NCI-H510A (cell line): ENCODE measurements around the gene UNC13C.

Source experiments
- DNase-seq: peaks from one replicate; lab custom pipeline; 2025; lab: John Stamatoyannopoulos, UW

UNC13C gene

GRCh38 chr15:54026258-54026657 is 48.0 kb downstream of the UNC13C start:
- no peak for DNase-seq

- DNase-seq, result no peak
Measured at GRCh38 chr15:54026891-54027290, 48.6 kb downstream of the UNC13C start.

- no peak for DNase-seq
Measured at GRCh38 chr15:54029081-54029480, 50.8 kb downstream of the UNC13C start.

GRCh38 chr15:54032066-54032465 is 53.8 kb downstream of the UNC13C start:
- DNase-seq, result no peak

GRCh38 chr15:54033356-54033860 is 55.2 kb downstream of the UNC13C start:
- no peak for DNase-seq

GRCh38 chr15:54033869-54034458 is 55.7 kb downstream of the UNC13C start:
- no peak for DNase-seq

GRCh38 chr15:54035616-54036015 is 57.4 kb downstream of the UNC13C start:
- no peak for DNase-seq

- no peak for DNase-seq
Measured at GRCh38 chr15:54045397-54045796, 67.2 kb downstream of the UNC13C start.

GRCh38 chr15:54046093-54046492 is 67.9 kb downstream of the UNC13C start:
- no peak for DNase-seq

- DNase-seq, result no peak
Measured at GRCh38 chr15:54064365-54064764, 86.1 kb downstream of the UNC13C start.

- DNase-seq, result no peak
Measured at GRCh38 chr15:54066403-54066802, 88.2 kb downstream of the UNC13C start.

- no peak for DNase-seq
Measured at GRCh38 chr15:54082836-54083492, 104.7 kb downstream of the UNC13C start.

GRCh38 chr15:54083501-54083900 is 105.3 kb downstream of the UNC13C start:
- no peak for DNase-seq

GRCh38 chr15:54083991-54084390 is 105.8 kb downstream of the UNC13C start:
- no peak for DNase-seq

- no peak for DNase-seq
Measured at GRCh38 chr15:54088837-54089236, 110.6 kb downstream of the UNC13C start.

GRCh38 chr15:54089776-54090175 is 111.5 kb downstream of the UNC13C start:
- DNase-seq, result no peak

GRCh38 chr15:54091651-54092050 is 113.4 kb downstream of the UNC13C start:
- no peak for DNase-seq

- no peak for DNase-seq
Measured at GRCh38 chr15:54094661-54095060, 116.4 kb downstream of the UNC13C start.

GRCh38 chr15:54097019-54097418 is 118.8 kb downstream of the UNC13C start:
- DNase-seq, result no peak

GRCh38 chr15:54099010-54099409 is 120.8 kb downstream of the UNC13C start:
- DNase-seq, result no peak

GRCh38 chr15:54101664-54102270 is 123.5 kb downstream of the UNC13C start:
- no peak for DNase-seq

- DNase-seq, result no peak
Measured at GRCh38 chr15:54102704-54103103, 124.5 kb downstream of the UNC13C start.

- no peak for DNase-seq
Measured at GRCh38 chr15:54109014-54109413, 130.8 kb downstream of the UNC13C start.
